Activated CD8-positive, alpha-beta memory T cell treated with anti-CD3 and anti-CD28 coated beads, Interleukin-2, amount 50 U/mL, for 1 hour (primary cell): ENCODE data around the gene FAM117A.

Experiments
- DNase-seq: peaks from one replicate; pipeline ENCODE4 v3.0.0-alpha.2; 2020; ENCODE audit errors: extremely low read depth

The FAM117A gene

GRCh38 chr17:49763735-49764558 is at the start of gene FAM117A:
Gene FAM117A (minus strand): TSS chr17:49764131. CDS start chr17:49764087, 44 bp downstream.
- DNase-seq: peak; percentile 94

- no peak for DNase-seq
Observed at GRCh38 chr17:49809056-49809455, 45.1 kb upstream of the FAM117A start.

GRCh38 chr17:49798738-49799137 is 34.8 kb upstream of the FAM117A start:
- DNase-seq: no peak

GRCh38 chr17:49798182-49798581 is 34.3 kb upstream of the FAM117A start:
- no peak for DNase-seq

- DNase-seq: no peak
Observed at GRCh38 chr17:49795372-49795771, 31.4 kb upstream of the FAM117A start.

- no peak for DNase-seq
Observed at GRCh38 chr17:49793309-49793708, 29.4 kb upstream of the FAM117A start.

- DNase-seq: no peak
Observed at GRCh38 chr17:49789243-49789578, 25.3 kb upstream of the FAM117A start.

- DNase-seq: peak; percentile 97
Observed at GRCh38 chr17:49788478-49789242, 24.7 kb upstream of the FAM117A start, which contains the start of gene KAT7. Gene KAT7 (plus strand): TSS chr17:49788681. CDS start chr17:49788835, 154 bp downstream.

GRCh38 chr17:49787884-49788477 is 24.1 kb upstream of the FAM117A start:
- DNase-seq: no peak

- no peak for DNase-seq
Observed at GRCh38 chr17:49784636-49785035, 20.7 kb upstream of the FAM117A start.

GRCh38 chr17:49783791-49784190 is 19.9 kb upstream of the FAM117A start:
- DNase-seq: no peak

GRCh38 chr17:49783071-49783715 is 19.3 kb upstream of the FAM117A start:
- no peak for DNase-seq

GRCh38 chr17:49779739-49780231 is 15.9 kb upstream of the FAM117A start:
- no peak for DNase-seq

GRCh38 chr17:49779156-49779738 is 15.3 kb upstream of the FAM117A start:
- DNase-seq: no peak

GRCh38 chr17:49777563-49777962 is 13.6 kb upstream of the FAM117A start:
- DNase-seq: no peak

- no peak for DNase-seq
Observed at GRCh38 chr17:49776551-49777300, 12.8 kb upstream of the FAM117A start.

GRCh38 chr17:49775546-49776260 is 11.8 kb upstream of the FAM117A start:
- no peak for DNase-seq

GRCh38 chr17:49766918-49767530 is 3.1 kb upstream of the FAM117A start:
- DNase-seq: no peak

GRCh38 chr17:49764559-49765180 is 739 bp upstream of the FAM117A start:
- no peak for DNase-seq
